ENCODE data around the gene TM4SF4. TPM values are rescaled to one million over a fixed set of nuclear protein-coding genes. Genes with fewer than 3 reads are reported as not detected.

TM4SF4 gene
- total RNA-seq, 1 donor from 2014 or later: not detected

DNA sequence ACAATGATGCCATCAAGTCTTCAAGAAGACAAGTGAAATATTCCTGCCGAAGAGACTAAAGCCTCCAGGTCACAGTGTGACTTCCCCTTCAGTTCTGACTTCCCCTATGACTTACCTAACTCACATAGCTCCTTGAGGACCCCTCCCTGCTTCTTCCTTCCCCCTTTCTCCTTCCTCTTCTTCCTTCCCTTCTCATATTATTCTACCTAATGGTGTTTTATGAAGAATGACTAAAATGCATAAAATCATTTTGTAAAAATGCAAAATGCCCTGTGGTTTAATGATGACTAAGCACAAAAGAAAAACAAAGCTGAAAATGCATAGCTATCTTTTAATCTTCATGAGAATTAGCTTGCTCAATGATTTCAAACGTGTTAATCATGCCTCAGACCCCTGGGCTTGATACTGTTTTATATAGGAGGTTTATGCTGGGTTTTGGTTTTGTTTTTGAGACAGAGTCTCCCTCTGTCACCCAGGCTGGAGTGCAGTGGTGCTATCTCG is 26.1 kb upstream of the TM4SF4 start:
- H3K4me1 ChIP-seq (ENCODE audit: insufficient read depth, low read length): peaks cover 33% of the 10 kb centered on the region
- peaks cover 29% of the 10 kb centered on the region for H3K4me1 Mint-ChIP-seq (ENCODE audit: low read depth, unreplicated experiment)
- no peaks in the 10 kb centered on the region for H3K27me3 Mint-ChIP-seq (ENCODE audit: low read depth, unreplicated experiment)
- H3K27ac ChIP-seq (ENCODE audit: low read depth, low read length): peak overlapping the region; percentile 82
- H2AFZ ChIP-seq (ENCODE audit: low read depth, low read length): no peak overlapping the region
- no peaks in the 10 kb centered on the region for H4K20me1 ChIP-seq (ENCODE audit: insufficient read depth, low read length)
- no peaks in the 10 kb centered on the region for H3K27me3 ChIP-seq (ENCODE audit: insufficient read depth, low read length)
- H3K9me3 ChIP-seq (ENCODE audit: insufficient read depth, low read depth, low read length): peaks cover 7% of the 10 kb centered on the region
- H3K9me3 Mint-ChIP-seq (ENCODE audit: unreplicated experiment): peaks cover 8% of the 10 kb centered on the region
- H3K4me3 Mint-ChIP-seq (ENCODE audit: unreplicated experiment): no peak overlapping the region
- H3K27ac Mint-ChIP-seq (ENCODE audit: unreplicated experiment): peak overlapping the region; percentile 73
- H3K9ac ChIP-seq (ENCODE audit: low read length): peak overlapping the region; percentile 58
- no peak for TF ChIP-seq EZH2 (IDR thresholded peaks at IDR 0.05; ENCODE audit: insufficient read depth, low read length)
- TF ChIP-seq, protein P1, sequence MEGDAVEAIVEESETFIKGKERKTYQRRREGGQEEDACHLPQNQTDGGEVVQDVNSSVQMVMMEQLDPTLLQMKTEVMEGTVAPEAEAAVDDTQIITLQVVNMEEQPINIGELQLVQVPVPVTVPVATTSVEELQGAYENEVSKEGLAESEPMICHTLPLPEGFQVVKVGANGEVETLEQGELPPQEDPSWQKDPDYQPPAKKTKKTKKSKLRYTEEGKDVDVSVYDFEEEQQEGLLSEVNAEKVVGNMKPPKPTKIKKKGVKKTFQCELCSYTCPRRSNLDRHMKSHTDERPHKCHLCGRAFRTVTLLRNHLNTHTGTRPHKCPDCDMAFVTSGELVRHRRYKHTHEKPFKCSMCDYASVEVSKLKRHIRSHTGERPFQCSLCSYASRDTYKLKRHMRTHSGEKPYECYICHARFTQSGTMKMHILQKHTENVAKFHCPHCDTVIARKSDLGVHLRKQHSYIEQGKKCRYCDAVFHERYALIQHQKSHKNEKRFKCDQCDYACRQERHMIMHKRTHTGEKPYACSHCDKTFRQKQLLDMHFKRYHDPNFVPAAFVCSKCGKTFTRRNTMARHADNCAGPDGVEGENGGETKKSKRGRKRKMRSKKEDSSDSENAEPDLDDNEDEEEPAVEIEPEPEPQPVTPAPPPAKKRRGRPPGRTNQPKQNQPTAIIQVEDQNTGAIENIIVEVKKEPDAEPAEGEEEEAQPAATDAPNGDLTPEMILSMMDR (IDR thresholded peaks at IDR 0.05; ENCODE audit: insufficient read depth, low read depth, low read length): no peak
- DNase-seq (ENCODE audit: low read depth) (peak; percentile 85), FAIRE-seq (peak; percentile 59)
- peaks cover 8% of the 10 kb centered on the region for H3K36me3 Mint-ChIP-seq (ENCODE audit: low read depth, unreplicated experiment)
- H3K4me3 ChIP-seq (ENCODE audit: insufficient read depth, low read depth, low read length): no peak overlapping the region
- no peaks in the 10 kb centered on the region for H3K79me2 ChIP-seq (ENCODE audit: insufficient read depth, low read length)
- no peaks in the 10 kb centered on the region for H3K36me3 ChIP-seq (ENCODE audit: insufficient read depth, low read length)
- peak overlapping the region; percentile 71 for H3K4me2 ChIP-seq (ENCODE audit: low read length)

DNA sequence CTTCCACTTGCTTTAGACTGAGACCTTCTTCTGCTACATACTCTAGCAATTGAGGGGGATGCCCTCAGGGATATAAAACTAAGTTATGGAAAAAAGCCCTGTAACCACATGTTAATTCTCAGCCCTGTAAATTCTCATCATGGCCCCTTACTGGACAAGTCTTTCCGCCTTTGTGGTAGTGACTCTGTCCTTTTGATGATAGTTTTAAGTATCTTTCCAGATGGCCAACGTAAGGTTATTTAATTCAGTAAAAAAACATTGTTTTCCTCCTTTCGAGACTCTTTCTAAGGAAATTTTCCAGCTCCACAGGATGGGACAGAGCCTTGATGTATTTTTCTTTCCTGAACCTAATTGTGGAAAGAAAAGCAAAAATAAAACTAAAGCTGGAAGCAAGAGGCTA is 25.3 kb upstream of the TM4SF4 start:
- peak overlapping the region; percentile 82 for H3K27ac ChIP-seq (ENCODE audit: low read depth, low read length)
- H3K4me2 ChIP-seq (ENCODE audit: low read length): peak overlapping the region; percentile 71
- peaks cover 7% of the 10 kb centered on the region for H3K9me3 ChIP-seq (ENCODE audit: insufficient read depth, low read depth, low read length)
- Mint-ChIP-seq H3K9me3 (ENCODE audit: unreplicated experiment) (peaks cover 8% of the 10 kb centered on the region), H3K4me3 (ENCODE audit: unreplicated experiment) (no peak overlapping the region), H3K4me1 (ENCODE audit: low read depth, unreplicated experiment) (peaks cover 34% of the 10 kb centered on the region), H3K27me3 (ENCODE audit: low read depth, unreplicated experiment) (no peaks in the 10 kb centered on the region), H3K27ac (ENCODE audit: unreplicated experiment) (no peak overlapping the region), H3K36me3 (ENCODE audit: low read depth, unreplicated experiment) (peaks cover 8% of the 10 kb centered on the region)
- H3K9ac ChIP-seq (ENCODE audit: low read length): peak overlapping the region; percentile 58
- no peaks in the 10 kb centered on the region for H4K20me1 ChIP-seq (ENCODE audit: insufficient read depth, low read length)
- DNase-seq (ENCODE audit: low read depth) (no peak), FAIRE-seq (no peak)
- H3K4me3 ChIP-seq (ENCODE audit: insufficient read depth, low read depth, low read length): no peak overlapping the region
- no peak for TF ChIP-seq EZH2 (IDR thresholded peaks at IDR 0.05; ENCODE audit: insufficient read depth, low read length)
- TF ChIP-seq, protein P1 (IDR thresholded peaks at IDR 0.05; ENCODE audit: insufficient read depth, low read depth, low read length): no peak
- H3K36me3 ChIP-seq (ENCODE audit: insufficient read depth, low read length): no peaks in the 10 kb centered on the region
- H3K79me2 ChIP-seq (ENCODE audit: insufficient read depth, low read length): no peaks in the 10 kb centered on the region
- no peak overlapping the region for H2AFZ ChIP-seq (ENCODE audit: low read depth, low read length)
- H3K27me3 ChIP-seq (ENCODE audit: insufficient read depth, low read length): no peaks in the 10 kb centered on the region
- H3K4me1 ChIP-seq (ENCODE audit: insufficient read depth, low read length): peaks cover 26% of the 10 kb centered on the region

DNA sequence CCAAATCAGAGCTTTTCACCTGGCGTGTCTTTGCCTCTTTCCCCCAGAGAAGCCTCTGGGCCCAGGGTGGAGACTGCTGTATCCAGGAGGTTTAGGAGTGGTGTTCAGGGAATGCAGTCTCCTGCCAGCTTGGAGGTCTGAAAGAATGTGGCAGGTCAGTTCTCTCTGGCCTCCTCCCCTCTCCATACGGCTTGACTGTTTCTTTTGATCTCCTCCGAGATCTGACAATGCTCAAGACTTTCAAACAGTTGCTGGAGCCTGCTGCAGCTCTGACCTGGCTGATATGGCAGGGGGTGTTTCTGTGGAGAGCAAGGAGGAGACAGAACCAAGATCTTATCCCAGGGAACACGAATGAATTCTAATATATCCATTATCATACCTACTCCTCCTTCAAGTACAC is 24.7 kb upstream of the TM4SF4 start:
- H2AFZ ChIP-seq (ENCODE audit: low read depth, low read length): peak overlapping the region; percentile 28
- peak overlapping the region; percentile 82 for H3K27ac ChIP-seq (ENCODE audit: low read depth, low read length)
- DNase-seq (ENCODE audit: low read depth): peak; percentile 67
- Mint-ChIP-seq H3K36me3 (ENCODE audit: low read depth, unreplicated experiment) (peaks cover 8% of the 10 kb centered on the region), H3K4me3 (ENCODE audit: unreplicated experiment) (no peak overlapping the region), H3K9me3 (ENCODE audit: unreplicated experiment) (peaks cover 8% of the 10 kb centered on the region), H3K27me3 (ENCODE audit: low read depth, unreplicated experiment) (no peaks in the 10 kb centered on the region), H3K4me1 (ENCODE audit: low read depth, unreplicated experiment) (peaks cover 40% of the 10 kb centered on the region), H3K27ac (ENCODE audit: unreplicated experiment) (peak overlapping the region; percentile 69)
- peaks cover 28% of the 10 kb centered on the region for H3K4me1 ChIP-seq (ENCODE audit: insufficient read depth, low read length)
- peak overlapping the region; percentile 39 for H3K4me2 ChIP-seq (ENCODE audit: low read length)
- TF ChIP-seq, protein P1 (IDR thresholded peaks at IDR 0.05; ENCODE audit: insufficient read depth, low read depth, low read length): no peak
- no peak for TF ChIP-seq EZH2 (IDR thresholded peaks at IDR 0.05; ENCODE audit: insufficient read depth, low read length)
- peak overlapping the region; percentile 58 for H3K9ac ChIP-seq (ENCODE audit: low read length)
- FAIRE-seq: no peak
- no peaks in the 10 kb centered on the region for H3K27me3 ChIP-seq (ENCODE audit: insufficient read depth, low read length)
- H3K36me3 ChIP-seq (ENCODE audit: insufficient read depth, low read length): no peaks in the 10 kb centered on the region
- peaks cover 7% of the 10 kb centered on the region for H3K9me3 ChIP-seq (ENCODE audit: insufficient read depth, low read depth, low read length)
- no peak overlapping the region for H3K4me3 ChIP-seq (ENCODE audit: insufficient read depth, low read depth, low read length)
- H4K20me1 ChIP-seq (ENCODE audit: insufficient read depth, low read length): no peaks in the 10 kb centered on the region
- no peaks in the 10 kb centered on the region for H3K79me2 ChIP-seq (ENCODE audit: insufficient read depth, low read length)

All from astrocyte (in vitro differentiated cells and primary cell).